HG02623 (cell line): Measurements from ENCODE around the gene MRPS27.
"Not testable (repeated sequence)": the region's sequence is repeated elsewhere in the genome, so short reads cannot be mapped to it uniquely, and the experiment has no call there.

Source experiments
- ATAC-seq: cut with Tn5 transposase; IDR thresholded peaks from one replicate; pipeline ENCODE4 v1.9.1; 2021; ENCODE audit warnings: moderate library complexity; ENCODE audit not compliant: unreplicated experiment

The MRPS27 gene

GRCh38 chr5:72179028-72179815 is 140.8 kb downstream of the MRPS27 start:
- ATAC-seq = no peak

GRCh38 chr5:72177538-72177937 is 142.5 kb downstream of the MRPS27 start:
- peak; percentile 61 for ATAC-seq

GRCh38 chr5:72172786-72173185 is 147.3 kb downstream of the MRPS27 start:
- no peak for ATAC-seq

GRCh38 chr5:72171667-72172066 is 148.4 kb downstream of the MRPS27 start:
- ATAC-seq = no peak

GRCh38 chr5:72171181-72171580 is 148.9 kb downstream of the MRPS27 start:
- ATAC-seq = not testable (repeated sequence)

GRCh38 chr5:72170101-72170500 is 149.9 kb downstream of the MRPS27 start:
- ATAC-seq = no peak
